ENCODE data around the gene SMARCAD1.

SMARCAD1 gene

GRCh38 chr4:94235825-94236224, 28.2 kb downstream of the SMARCAD1 start:
- H3K36me3 ChIP-seq (replicated peaks in 1 of 2; ENCODE audit: control insufficient read depth in 2 of 2, insufficient read depth in 2 of 2, low read length in 2 of 2), result peaks cover 4 to 100% of the 10 kb centered on the region in 2 donors
- no peaks in the 10 kb centered on the region for H3K4me1 ChIP-seq (ENCODE audit: control insufficient read depth in 2 of 2, insufficient read depth in 1 of 2, low read depth in 1 of 2, low read length in 2 of 2)
- no peak overlapping the region for H2AFZ ChIP-seq (ENCODE audit: low read length)
- no peaks in the 10 kb centered on the region for H3K79me1 ChIP-seq (ENCODE audit: low read depth, low read length)
- no peaks in the 10 kb centered on the region for H3K9me3 ChIP-seq (replicated peaks in 1 of 2; ENCODE audit: control insufficient read depth in 2 of 2, insufficient read depth in 1 of 2, low read depth in 1 of 2, low read length in 2 of 2)
- H3K4ac ChIP-seq (ENCODE audit: low read length), result no peak overlapping the region
- no peak overlapping the region for H3K14ac ChIP-seq (ENCODE audit: low read length)
- no peak overlapping the region for H3K9ac ChIP-seq (ENCODE audit: low read depth, low read length, poor library complexity)
- H3K27me3 ChIP-seq (ENCODE audit: control insufficient read depth in 3 of 3, insufficient read depth in 3 of 3, low read depth in 1 of 3, low read length in 3 of 3), result no peaks in the 10 kb centered on the region
- H2BK120ac ChIP-seq (ENCODE audit: low read depth, low read length), result no peak overlapping the region
- H4K8ac ChIP-seq (ENCODE audit: low read depth, low read length), result no peak overlapping the region
- H4K91ac ChIP-seq (ENCODE audit: low read depth, low read length, poor library complexity), result no peak overlapping the region
- no peak overlapping the region for H2BK5ac ChIP-seq (ENCODE audit: low read length)
- H2BK15ac ChIP-seq (ENCODE audit: low read length), result no peak overlapping the region
- H3K23ac ChIP-seq (ENCODE audit: low read depth, low read length, poor library complexity), result no peak overlapping the region
- no peak overlapping the region for H3K4me2 ChIP-seq (ENCODE audit: insufficient read depth, low read length, poor library complexity, severe bottlenecking)
- no peak overlapping the region for H3K4me3 ChIP-seq (ENCODE audit: low read length in 2 of 2)
- H2BK12ac ChIP-seq (ENCODE audit: low read length), result no peak overlapping the region
- H3K18ac ChIP-seq (ENCODE audit: low read length), result no peak overlapping the region
- no peak overlapping the region for H3K27ac ChIP-seq (replicated peaks; ENCODE audit: low read length)
- no peak overlapping the region for H2AK5ac ChIP-seq (ENCODE audit: low read depth, low read length)
- no peak for DNase-seq (ENCODE audit: low spot score)

GRCh38 chr4:94237271-94237670, 29.6 kb downstream of the SMARCAD1 start:
- H3K4me1 ChIP-seq (ENCODE audit: control insufficient read depth in 2 of 2, insufficient read depth in 1 of 2, low read depth in 1 of 2, low read length in 2 of 2), result no peaks in the 10 kb centered on the region

GRCh38 chr4:94238160-94238559, 30.5 kb downstream of the SMARCAD1 start:
- Histone ChIP-seq H3K36me3 (replicated peaks in 1 of 2; ENCODE audit: control insufficient read depth in 2 of 2, insufficient read depth in 2 of 2, low read length in 2 of 2) (peaks cover 10 to 100% of the 10 kb centered on the region in 2 donors), H2AK5ac (ENCODE audit: low read depth, low read length) (no peak overlapping the region), H2BK12ac (ENCODE audit: low read length) (no peak overlapping the region), H2BK5ac (ENCODE audit: low read length) (no peak overlapping the region), H3K4ac (ENCODE audit: low read length) (no peak overlapping the region), H3K4me3 (ENCODE audit: low read length in 2 of 2) (no peak overlapping the region), H3K4me2 (ENCODE audit: insufficient read depth, low read length, poor library complexity, severe bottlenecking) (no peak overlapping the region), H2AFZ (ENCODE audit: low read length) (no peak overlapping the region), H3K18ac (ENCODE audit: low read length) (no peak overlapping the region), H2BK120ac (ENCODE audit: low read depth, low read length) (no peak overlapping the region), H3K27ac (replicated peaks; ENCODE audit: low read length) (no peak overlapping the region), H4K8ac (ENCODE audit: low read depth, low read length) (no peak overlapping the region), H3K14ac (ENCODE audit: low read length) (no peak overlapping the region), H3K4me1 (ENCODE audit: control insufficient read depth in 2 of 2, insufficient read depth in 1 of 2, low read depth in 1 of 2, low read length in 2 of 2) (no peaks in the 10 kb centered on the region), H3K27me3 (ENCODE audit: control insufficient read depth in 3 of 3, insufficient read depth in 3 of 3, low read depth in 1 of 3, low read length in 3 of 3) (no peaks in the 10 kb centered on the region), H3K23ac (ENCODE audit: low read depth, low read length, poor library complexity) (no peak overlapping the region), H3K79me1 (ENCODE audit: low read depth, low read length) (no peaks in the 10 kb centered on the region), H3K9me3 (replicated peaks in 1 of 2; ENCODE audit: control insufficient read depth in 2 of 2, insufficient read depth in 1 of 2, low read depth in 1 of 2, low read length in 2 of 2) (no peaks in the 10 kb centered on the region), H3K9ac (ENCODE audit: low read depth, low read length, poor library complexity) (no peak overlapping the region), H2BK15ac (ENCODE audit: low read length) (no peak overlapping the region), H4K91ac (ENCODE audit: low read depth, low read length, poor library complexity) (no peak overlapping the region)
- no CpG with 5 or more reads among the region's 2 CpGs for WGBS, 2 donors (ENCODE audit: extremely low coverage in 2 of 2, insufficient read length in 2 of 2, insufficient replicate concordance in 1 of 2)
- no peak for DNase-seq (ENCODE audit: low spot score)

More at GRCh38 chr4:94237271-94237670, 29.6 kb downstream of the SMARCAD1 start:
- Histone ChIP-seq H3K27me3 (ENCODE audit: control insufficient read depth in 3 of 3, insufficient read depth in 3 of 3, low read depth in 1 of 3, low read length in 3 of 3) (no peaks in the 10 kb centered on the region), H3K9ac (ENCODE audit: low read depth, low read length, poor library complexity) (no peak overlapping the region), H2BK120ac (ENCODE audit: low read depth, low read length) (no peak overlapping the region), H3K36me3 (replicated peaks in 1 of 2; ENCODE audit: control insufficient read depth in 2 of 2, insufficient read depth in 2 of 2, low read length in 2 of 2) (peaks cover 7 to 100% of the 10 kb centered on the region in 2 donors), H3K9me3 (replicated peaks in 1 of 2; ENCODE audit: control insufficient read depth in 2 of 2, insufficient read depth in 1 of 2, low read depth in 1 of 2, low read length in 2 of 2) (no peaks in the 10 kb centered on the region), H3K23ac (ENCODE audit: low read depth, low read length, poor library complexity) (no peak overlapping the region), H2BK15ac (ENCODE audit: low read length) (no peak overlapping the region), H3K14ac (ENCODE audit: low read length) (no peak overlapping the region), H2AFZ (ENCODE audit: low read length) (no peak overlapping the region), H3K4ac (ENCODE audit: low read length) (no peak overlapping the region), H2AK5ac (ENCODE audit: low read depth, low read length) (no peak overlapping the region), H4K8ac (ENCODE audit: low read depth, low read length) (no peak overlapping the region), H3K27ac (replicated peaks; ENCODE audit: low read length) (no peak overlapping the region), H3K79me1 (ENCODE audit: low read depth, low read length) (no peaks in the 10 kb centered on the region), H2BK12ac (ENCODE audit: low read length) (no peak overlapping the region), H2BK5ac (ENCODE audit: low read length) (no peak overlapping the region), H4K91ac (ENCODE audit: low read depth, low read length, poor library complexity) (no peak overlapping the region), H3K4me3 (ENCODE audit: low read length in 2 of 2) (no peak overlapping the region), H3K18ac (ENCODE audit: low read length) (no peak overlapping the region), H3K4me2 (ENCODE audit: insufficient read depth, low read length, poor library complexity, severe bottlenecking) (no peak overlapping the region)
- WGBS, 2 donors (ENCODE audit: extremely low coverage in 2 of 2, insufficient read length in 2 of 2, insufficient replicate concordance in 1 of 2), result no CpG with 5 or more reads among the region's 4 CpGs
- no peak for DNase-seq (ENCODE audit: low spot score)

- Histone ChIP-seq H2BK12ac (ENCODE audit: low read length) (no peak overlapping the region), H3K9me3 (replicated peaks in 1 of 2; ENCODE audit: control insufficient read depth in 2 of 2, insufficient read depth in 1 of 2, low read depth in 1 of 2, low read length in 2 of 2) (no peaks in the 10 kb centered on the region), H3K79me1 (ENCODE audit: low read depth, low read length) (no peaks in the 10 kb centered on the region), H3K9ac (ENCODE audit: low read depth, low read length, poor library complexity) (no peak overlapping the region), H3K4me1 (ENCODE audit: control insufficient read depth in 2 of 2, insufficient read depth in 1 of 2, low read depth in 1 of 2, low read length in 2 of 2) (no peaks in the 10 kb centered on the region), H3K23ac (ENCODE audit: low read depth, low read length, poor library complexity) (no peak overlapping the region), H3K36me3 (replicated peaks in 1 of 2; ENCODE audit: control insufficient read depth in 2 of 2, insufficient read depth in 2 of 2, low read length in 2 of 2) (peaks cover 16 to 100% of the 10 kb centered on the region in 2 donors), H3K18ac (ENCODE audit: low read length) (no peak overlapping the region), H3K4ac (ENCODE audit: low read length) (no peak overlapping the region), H4K91ac (ENCODE audit: low read depth, low read length, poor library complexity) (no peak overlapping the region), H2BK5ac (ENCODE audit: low read length) (no peak overlapping the region), H2BK15ac (ENCODE audit: low read length) (no peak overlapping the region), H4K8ac (ENCODE audit: low read depth, low read length) (no peak overlapping the region), H2AK5ac (ENCODE audit: low read depth, low read length) (no peak overlapping the region), H3K4me3 (ENCODE audit: low read length in 2 of 2) (no peak overlapping the region), H3K27me3 (ENCODE audit: control insufficient read depth in 3 of 3, insufficient read depth in 3 of 3, low read depth in 1 of 3, low read length in 3 of 3) (no peaks in the 10 kb centered on the region), H3K14ac (ENCODE audit: low read length) (no peak overlapping the region), H3K4me2 (ENCODE audit: insufficient read depth, low read length, poor library complexity, severe bottlenecking) (no peak overlapping the region), H2BK120ac (ENCODE audit: low read depth, low read length) (no peak overlapping the region), H2AFZ (ENCODE audit: low read length) (no peak overlapping the region), H3K27ac (replicated peaks; ENCODE audit: low read length) (no peak overlapping the region)
- no peak for DNase-seq (ENCODE audit: low spot score)
These were observed 32.7 kb downstream of the SMARCAD1 start for GRCh38 chr4:94240384-94240783.

Measured in neuronal stem cell (in vitro differentiated cells).